Stimulated activated naive CD8-positive, alpha-beta T cell treated with anti-CD3 and anti-CD28 coated beads, Interleukin-15, Interleukin-2, amounts not matched to agents 100 U/mL and 50 U/mL, for 24 hours (primary cell): Measurements from ENCODE around the gene FBLN1.
A peak's percentile ranks its signal among the peaks of the same experiment; 100 is the strongest.
"Not testable (repeated sequence)": the region's sequence is repeated elsewhere in the genome, so short reads cannot be mapped to it uniquely, and the experiment has no call there.

Experiments
- ATAC-seq: fragments of 150-1000 bp; cut with Tn5 transposase; one replicate; pipeline ENCODE4 v1.10.0; 2021
- DNase-seq: peaks from one replicate; pipeline ENCODE4 v3.0.0; 2021

Gene FBLN1

GRCh38 chr22:45585946-45586540 lies 83.4 kb downstream of the FBLN1 start:
- no peak for DNase-seq

DNA sequence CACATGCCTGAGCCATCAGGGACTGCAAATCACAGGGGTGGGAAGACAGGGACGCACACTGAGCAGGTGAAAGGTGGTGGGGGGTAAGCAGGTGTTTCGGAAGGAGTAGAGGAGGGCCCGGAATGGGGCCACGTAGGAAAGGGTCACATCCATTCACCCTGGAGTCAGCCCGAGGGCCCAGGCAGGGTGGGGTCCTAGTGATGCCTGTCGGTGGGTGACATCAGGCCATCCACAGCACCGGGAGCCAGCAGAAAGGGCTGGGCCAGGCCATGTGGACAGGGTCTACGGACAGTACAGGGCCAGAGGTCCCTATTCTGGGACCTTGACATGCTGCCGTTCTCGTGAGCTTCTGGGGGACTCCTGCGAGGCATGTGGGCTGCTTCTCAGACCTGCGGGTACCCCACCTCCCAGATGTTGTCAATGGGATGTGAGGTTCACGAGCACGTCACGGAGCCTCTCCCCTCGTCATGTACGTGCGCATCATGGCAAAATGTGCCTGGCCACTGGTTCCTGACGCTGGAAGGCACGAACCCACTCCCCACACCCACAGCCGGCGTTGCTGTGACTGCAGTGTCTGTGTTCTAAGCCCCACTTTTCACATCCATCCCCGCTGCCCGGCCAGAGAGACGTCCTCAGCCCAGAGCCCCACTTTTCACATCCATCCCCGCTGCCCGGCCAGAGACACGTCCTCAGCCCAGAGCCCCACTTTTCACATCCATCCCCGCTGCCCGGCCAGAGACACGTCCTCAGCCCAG lies 84.1 kb downstream of the FBLN1 start:
- ATAC-seq (no peak), DNase-seq (no peak)

More at GRCh38 chr22:45585946-45586540, 83.4 kb downstream of the FBLN1 start:
- no peak for ATAC-seq

- ATAC-seq (no peak), DNase-seq (no peak)
These were observed 85.2 kb downstream of the FBLN1 start for GRCh38 chr22:45587638-45588505.

GRCh38 chr22:45589556-45589955 lies 86.9 kb downstream of the FBLN1 start:
- no peak for ATAC-seq
- DNase-seq = no peak

GRCh38 chr22:45590262-45590661 lies 87.6 kb downstream of the FBLN1 start:
- no peak for ATAC-seq
- no peak for DNase-seq

- not testable (repeated sequence) for DNase-seq, ATAC-seq
These were observed 89.0 kb downstream of the FBLN1 start for GRCh38 chr22:45591633-45592213.

DNA sequence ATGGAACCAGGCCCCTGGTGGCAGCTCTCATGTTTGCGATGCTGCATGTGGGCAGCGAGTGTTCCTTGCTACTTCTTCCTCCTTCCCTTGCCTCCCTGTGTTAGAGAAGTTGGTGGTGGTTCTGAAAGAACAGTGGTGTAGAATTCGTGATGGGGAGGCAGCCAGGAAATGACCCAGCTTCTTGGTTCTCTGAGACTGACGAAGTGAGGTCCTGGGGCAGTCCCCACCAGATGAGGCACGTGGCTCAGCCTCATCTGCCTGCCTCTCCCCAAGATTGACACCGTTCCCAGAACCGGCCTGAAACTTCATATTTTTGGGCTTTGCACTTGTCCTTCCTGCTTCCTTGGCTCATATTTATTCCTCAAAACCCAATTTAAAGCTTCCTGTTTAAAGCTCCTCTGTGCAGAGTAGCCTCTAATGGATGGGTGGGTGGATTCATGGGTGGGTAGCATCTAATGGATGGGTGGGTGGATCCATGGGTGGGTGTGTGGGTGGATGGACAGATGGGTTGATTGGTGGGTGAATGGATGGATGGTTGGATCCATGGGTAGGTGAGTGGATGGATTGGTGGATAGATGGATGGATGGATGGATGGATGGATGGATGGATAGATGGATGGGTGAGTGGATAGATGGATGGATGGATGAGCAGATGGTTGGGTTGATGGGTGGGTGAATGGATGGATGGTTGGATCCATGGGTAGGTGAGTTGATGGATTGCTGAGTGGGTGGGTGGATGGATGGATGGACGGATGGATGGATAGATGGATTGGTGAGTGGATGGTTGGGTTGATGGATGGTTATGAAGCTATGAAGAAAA lies 91.6 kb downstream of the FBLN1 start:
- DNase-seq (no peak), ATAC-seq (no peak)

- no peak for DNase-seq
- ATAC-seq = no peak
These were observed 94.9 kb downstream of the FBLN1 start for GRCh38 chr22:45597460-45598192.

DNA sequence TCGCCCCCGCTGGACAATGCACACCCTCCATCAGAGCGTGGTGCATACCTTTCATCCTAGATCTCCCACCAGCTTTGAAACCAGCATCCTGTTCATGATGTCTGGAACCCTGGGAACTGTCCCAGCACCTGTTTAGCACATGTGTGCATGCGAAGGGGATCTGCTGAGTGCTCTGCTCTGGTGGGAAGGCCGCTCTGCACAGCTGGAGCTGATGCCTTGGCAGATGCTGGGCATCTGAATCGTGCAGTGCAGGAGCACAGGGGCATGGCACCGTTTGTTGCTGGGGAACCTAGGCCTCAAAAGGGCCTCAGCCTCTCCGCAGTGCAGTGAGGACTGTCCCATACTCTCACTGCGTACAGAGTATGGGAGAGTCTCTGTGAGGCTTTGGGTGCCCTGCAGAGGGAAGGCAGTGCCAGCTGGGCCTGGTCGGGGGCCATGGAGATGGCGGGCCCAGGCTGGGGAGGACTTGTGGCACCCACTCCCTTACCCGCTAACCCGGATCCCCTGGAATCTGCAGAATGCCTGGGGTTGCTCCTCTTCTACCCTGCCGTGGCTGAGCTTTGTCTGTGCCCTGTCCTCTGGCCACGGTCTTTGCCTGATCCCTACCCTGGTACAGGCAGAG lies 96.0 kb downstream of the FBLN1 start:
- DNase-seq (no peak), ATAC-seq (no peak)

DNA sequence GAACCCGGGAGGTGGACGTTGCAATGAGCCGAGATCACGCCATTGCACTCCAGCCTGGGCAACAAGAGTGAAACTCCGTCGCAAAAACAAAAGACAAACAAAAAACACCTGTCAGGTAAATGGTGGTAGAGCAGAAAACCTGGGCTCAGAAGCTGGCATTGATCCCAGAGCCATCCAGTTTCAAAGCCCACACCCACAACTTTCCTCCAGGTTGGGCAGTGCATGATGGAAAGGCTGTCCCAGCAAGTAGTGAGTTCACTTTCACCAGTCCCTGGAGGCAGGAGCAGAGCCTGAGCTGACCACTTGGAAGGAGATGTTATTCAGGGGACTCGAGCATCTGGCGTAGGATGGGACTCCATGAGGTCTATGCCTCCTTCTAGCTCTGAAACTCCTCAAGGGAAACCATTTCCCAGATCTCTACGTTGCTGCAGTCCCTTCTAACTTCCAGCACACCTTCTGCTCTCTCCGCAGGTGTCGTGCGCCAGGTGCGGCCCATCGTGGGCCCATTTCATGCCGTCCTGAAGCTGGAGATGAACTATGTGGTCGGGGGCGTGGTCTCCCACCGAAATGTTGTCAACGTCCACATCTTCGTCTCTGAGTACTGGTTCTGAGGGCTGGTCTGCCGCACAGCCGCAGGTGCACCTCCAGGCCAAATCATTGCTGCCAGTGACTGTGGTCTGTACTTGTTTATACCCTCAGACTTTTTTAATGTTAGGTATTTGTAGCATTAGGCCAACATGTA lies 97.3 kb downstream of the FBLN1 start:
- DNase-seq = no peak
- no peak for ATAC-seq

- ATAC-seq (no peak), DNase-seq (no peak)
These were observed 98.4 kb downstream of the FBLN1 start for GRCh38 chr22:45600790-45601730.

DNA sequence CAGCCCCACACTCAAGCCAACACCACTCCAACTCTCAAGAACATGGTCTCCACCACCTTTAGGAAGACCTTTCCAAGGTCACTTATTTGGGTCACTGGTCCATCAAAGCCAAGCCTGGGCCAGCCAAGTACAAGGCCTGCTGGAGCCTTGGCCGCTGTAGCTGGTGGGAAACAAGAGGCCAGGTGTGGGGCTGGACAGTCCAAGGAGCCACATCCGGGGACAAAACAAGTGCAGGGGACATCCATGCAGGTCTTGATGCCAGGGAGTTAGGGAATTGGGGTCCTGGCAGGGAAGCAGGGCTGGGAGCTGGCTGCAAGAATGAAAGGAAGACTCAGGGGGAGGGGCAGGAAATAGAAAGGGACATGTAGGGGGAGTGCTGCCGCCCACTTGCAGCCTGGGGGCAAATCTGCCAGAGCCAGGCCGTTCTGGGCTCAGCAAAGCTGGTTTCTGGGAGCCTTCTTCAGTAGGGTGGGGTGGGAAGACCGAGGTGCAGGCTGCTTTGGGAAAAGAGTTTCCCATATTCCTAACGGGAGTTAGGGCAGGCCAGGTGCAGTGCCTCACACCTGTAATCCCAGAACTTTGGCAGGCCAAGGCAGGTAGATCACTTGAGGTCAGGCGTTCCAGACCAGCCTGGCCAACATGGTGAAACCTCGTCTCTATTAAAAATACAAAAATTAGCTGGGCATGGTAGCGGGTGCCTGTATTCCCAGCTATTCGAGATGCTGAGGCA lies 99.5 kb downstream of the FBLN1 start:
- no peak for DNase-seq
- no peak for ATAC-seq

- ATAC-seq (no peak), DNase-seq (no peak)
These were observed 100.3 kb downstream of the FBLN1 start for GRCh38 chr22:45602824-45603595.

- ATAC-seq (no peak), DNase-seq (no peak)
These were observed 100.9 kb downstream of the FBLN1 start for GRCh38 chr22:45603619-45604018.

DNA sequence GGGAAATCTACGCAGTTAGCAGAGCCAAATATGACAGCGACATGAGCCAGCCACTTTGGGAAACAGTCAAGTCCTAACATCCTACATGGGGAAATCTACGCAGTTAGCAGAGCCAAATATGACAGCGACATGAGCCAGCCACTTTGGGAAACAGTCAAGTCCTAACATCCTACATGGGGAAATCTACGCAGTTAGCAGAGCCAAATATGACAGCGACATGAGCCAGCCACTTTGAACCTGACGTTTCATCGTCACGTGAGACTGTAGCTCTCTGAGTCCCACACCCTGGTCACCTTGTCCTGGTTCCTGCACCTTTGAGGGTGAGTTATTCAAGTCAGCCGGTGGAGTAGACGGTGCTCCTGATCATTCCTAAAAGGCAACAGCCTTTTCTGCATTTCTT lies 105.4 kb downstream of the FBLN1 start:
- not testable (repeated sequence) for ATAC-seq

DNA sequence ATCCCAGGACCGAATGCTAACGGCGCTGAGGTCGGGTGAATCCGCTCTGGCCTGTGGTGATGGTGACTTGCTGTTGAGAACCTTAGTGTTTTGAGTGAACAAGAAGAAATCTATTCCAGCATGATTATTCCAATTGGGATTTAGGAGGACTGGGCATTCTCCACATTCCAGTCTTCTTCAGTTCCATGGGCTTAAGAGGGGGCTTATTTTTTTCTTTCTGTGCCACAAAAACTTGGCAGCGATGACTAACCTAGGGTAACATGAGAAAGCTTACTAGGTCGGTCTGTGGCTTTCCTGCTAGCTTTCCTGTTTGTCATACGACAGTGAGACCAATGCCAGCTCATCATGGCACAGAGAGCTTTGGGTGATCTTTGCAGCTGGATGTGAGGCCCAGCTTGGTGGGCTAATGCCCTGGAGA lies 106.1 kb downstream of the FBLN1 start:
- ATAC-seq (peak; percentile 83), DNase-seq (peak; percentile 20)

More for the DNA sequence above, 105.4 kb downstream of the FBLN1 start:
- DNase-seq = not testable (repeated sequence)

GRCh38 chr22:45612451-45612901 lies 109.8 kb downstream of the FBLN1 start:
- ATAC-seq = peak; percentile 62
- peak; percentile 30 for DNase-seq
